Tibial artery (tissue), 4 donors: ENCODE measurements around the gene CALCOCO2.

Source experiments
- DNase-seq, 2 donors: peaks; one replicate each; pipeline ENCODE4 v3.0.0-alpha.2; 2019
- H3K27ac ChIP-seq, 2 donors: fragments of 200-600 bp; sonication (generic) in 1 of 2; 1 replicate in 1 of 2; 2 replicates in 1 of 2; pipeline ENCODE4 v1.5.1; 2018 to 2019; ENCODE audit warnings: mild to moderate bottlenecking in 1 of 2
- H3K27me3 ChIP-seq, 2 donors: fragments of 200-600 bp; sonication (generic) in 1 of 2; one replicate each; pipeline versions ENCODE4 v1.5.1 to v1.6.0; 2016 to 2019
- H3K36me3 ChIP-seq, 3 donors: fragments of 200-600 bp; sonication (generic) in 2 of 3; one replicate each; pipeline ENCODE4 v1.5.1; 2016 to 2019; ENCODE audit warnings: mild to moderate bottlenecking in 2 of 3
- H3K4me1 ChIP-seq, 4 donors: fragments of 200-600 bp; sonication (generic) in 2 of 4; 1 replicate in 3 of 4; 2 replicates in 1 of 4; pipeline ENCODE4 v1.5.1; 2016 to 2019
- H3K4me3 ChIP-seq, 2 donors: fragments of 200-600 bp; sonication (generic) in 1 of 2; 1 replicate in 1 of 2; 2 replicates in 1 of 2; pipeline ENCODE4 v1.5.1; 2018 to 2019; ENCODE audit warnings: mild to moderate bottlenecking in 2 of 2
- H3K9me3 ChIP-seq, 3 donors: fragments of 200-600 bp; sonication (generic) in 1 of 3; one replicate each; pipeline ENCODE4 v1.5.1; 2016 to 2019
- CTCF ChIP-seq, 2 experiments: fragments of 200-600 bp in 1 of 2; fragments of 450-650 bp in 1 of 2; IDR thresholded peaks; one replicate each; pipeline ENCODE4 v1.5.1; 2017 to 2019; ENCODE audit warnings: antibody characterized with exemption in 2 of 2, mild to moderate bottlenecking in 1 of 2, moderate library complexity in 1 of 2
- intact Hi-C: fragments of 100-400 bp; cut with DNase I; formaldehyde crosslinking; loops from one replicate; pipeline ENCODE4 v1.15.0; 2023; ENCODE audit warnings: low total_unique reads

The CALCOCO2 gene

GRCh38 chr17:48856122-48856821 lies 25.4 kb downstream of the CALCOCO2 start:
- no peak for TF ChIP-seq CTCF (IDR thresholded peaks at IDR 0.05)
- Histone ChIP-seq H3K9me3 (no peaks in the 10 kb centered on the region), H3K27ac (no peak overlapping the region), H3K4me1 (no peaks in the 10 kb centered on the region), H3K36me3 (peaks cover 88 to 96% (median 93%) of the 10 kb centered on the region in 3 donors), H3K27me3 (no peaks in the 10 kb centered on the region), H3K4me3 (no peak overlapping the region)
- intact Hi-C loops = no loop called here
- no peak for DNase-seq

GRCh38 chr17:48860034-48860433 lies 29.2 kb downstream of the CALCOCO2 start:
- intact Hi-C loops = no loop called here
- no peak for DNase-seq
- no peaks in the 10 kb centered on the region for H3K27me3 ChIP-seq
- peaks cover 88 to 99% (median 92%) of the 10 kb centered on the region in 3 donors for H3K36me3 ChIP-seq
- TF ChIP-seq CTCF (IDR thresholded peaks at IDR 0.05) = no peak
- no peaks in the 10 kb centered on the region for H3K9me3 ChIP-seq
- H3K27ac ChIP-seq = no peak overlapping the region
- H3K4me1 ChIP-seq = no peaks in the 10 kb centered on the region
- H3K4me3 ChIP-seq = no peak overlapping the region

- H3K27ac ChIP-seq = no peak overlapping the region
- TF ChIP-seq CTCF (IDR thresholded peaks at IDR 0.05) = no peak
Measured at GRCh38 chr17:48860456-48860855, 29.6 kb downstream of the CALCOCO2 start.

GRCh38 chr17:48868916-48869500 lies 38.2 kb downstream of the CALCOCO2 start:
- Histone ChIP-seq H3K4me3 (no peak overlapping the region), H3K4me1 (peaks cover 0 to 7% (median 0%) of the 10 kb centered on the region in 4 donors), H3K36me3 (peaks cover 12 to 27% (median 25%) of the 10 kb centered on the region in 3 donors), H3K9me3 (no peaks in the 10 kb centered on the region), H3K27me3 (no peaks in the 10 kb centered on the region), H3K27ac (no peak overlapping the region)
- no peak for TF ChIP-seq CTCF (IDR thresholded peaks at IDR 0.05)
- intact Hi-C loops = no loop called here
- no peak for DNase-seq

More at GRCh38 chr17:48860456-48860855, 29.6 kb downstream of the CALCOCO2 start:
- peaks cover 86 to 99% (median 92%) of the 10 kb centered on the region in 3 donors for H3K36me3 ChIP-seq
- no peak for DNase-seq
- no peaks in the 10 kb centered on the region for H3K9me3 ChIP-seq
- no peaks in the 10 kb centered on the region for H3K27me3 ChIP-seq
- no peak overlapping the region for H3K4me3 ChIP-seq
- intact Hi-C loops = no loop called here
- no peaks in the 10 kb centered on the region for H3K4me1 ChIP-seq

- H3K9me3 ChIP-seq = no peaks in the 10 kb centered on the region
- peaks cover 4 to 18% (median 16%) of the 10 kb centered on the region in 3 donors for H3K36me3 ChIP-seq
- no peak for TF ChIP-seq CTCF (IDR thresholded peaks at IDR 0.05)
- intact Hi-C loops = no loop called here
- H3K4me1 ChIP-seq = peaks cover 0 to 7% (median 0%) of the 10 kb centered on the region in 4 donors
- no peak overlapping the region for H3K4me3 ChIP-seq
- H3K27me3 ChIP-seq = no peaks in the 10 kb centered on the region
- H3K27ac ChIP-seq = no peak overlapping the region
- DNase-seq = no peak
Measured at GRCh38 chr17:48869821-48870318, 39.0 kb downstream of the CALCOCO2 start.
